GM19468 (cell line): ENCODE results near the gene SGMS1.
"Not testable (repeated sequence)": the region's sequence is repeated elsewhere in the genome, so short reads cannot be mapped to it uniquely, and the experiment has no call there.

Experiments used
- ATAC-seq: cut with Tn5 transposase; IDR thresholded peaks from one replicate; pipeline ENCODE4 v1.9.1; 2021; ENCODE audit warnings: mild to moderate bottlenecking, moderate library complexity, moderate number of reproducible peaks; ENCODE audit not compliant: unreplicated experiment; ENCODE audit errors: extremely low read depth

Gene SGMS1

DNA sequence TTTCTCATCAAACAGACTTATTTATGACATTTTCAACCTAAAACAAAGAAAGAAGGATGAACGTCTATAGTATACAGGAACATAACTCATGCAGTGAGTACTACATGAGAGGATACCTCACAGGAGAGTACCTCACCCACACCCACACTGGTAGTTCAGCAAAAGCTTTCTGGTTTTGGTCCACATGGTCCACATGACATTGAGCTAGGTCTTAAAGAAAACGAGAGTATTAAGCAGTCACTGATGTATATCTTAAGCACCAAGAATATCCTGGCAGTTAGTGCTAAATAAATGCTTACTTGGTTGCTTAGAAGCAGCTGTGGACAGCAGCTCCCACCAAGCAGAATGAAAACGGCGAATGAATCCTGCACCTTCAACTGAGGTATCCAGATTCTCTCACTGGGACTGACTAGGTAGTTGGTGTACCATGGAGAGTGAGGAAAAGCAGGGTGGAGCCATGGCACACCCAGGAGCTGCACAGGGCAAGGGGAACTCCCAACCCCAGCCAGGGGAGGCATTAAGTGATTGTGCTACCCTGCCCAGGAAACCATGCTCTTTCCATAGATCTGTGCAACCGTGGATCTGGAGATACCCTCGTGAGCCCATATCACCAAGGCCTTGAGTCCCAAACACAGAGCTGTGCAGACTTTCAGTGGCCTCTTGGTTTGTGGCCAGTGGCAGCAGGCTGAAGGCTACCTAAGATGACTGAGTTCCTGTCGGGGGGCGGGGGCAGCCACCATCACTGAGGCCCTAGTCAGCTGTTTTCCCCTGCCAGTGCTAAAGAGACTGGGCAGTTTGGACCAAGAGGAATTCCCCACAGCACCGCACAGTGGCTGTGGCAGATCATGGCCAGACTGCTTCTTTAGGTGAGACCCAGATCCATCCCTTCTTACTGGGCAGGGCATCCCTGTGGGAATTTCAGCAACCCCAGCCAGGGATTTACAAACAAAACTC, 143.4 kb downstream of the SGMS1 start:
- ATAC-seq = no peak

GRCh38 chr10:50477287-50478203, 146.2 kb downstream of the SGMS1 start:
- ATAC-seq = no peak

DNA sequence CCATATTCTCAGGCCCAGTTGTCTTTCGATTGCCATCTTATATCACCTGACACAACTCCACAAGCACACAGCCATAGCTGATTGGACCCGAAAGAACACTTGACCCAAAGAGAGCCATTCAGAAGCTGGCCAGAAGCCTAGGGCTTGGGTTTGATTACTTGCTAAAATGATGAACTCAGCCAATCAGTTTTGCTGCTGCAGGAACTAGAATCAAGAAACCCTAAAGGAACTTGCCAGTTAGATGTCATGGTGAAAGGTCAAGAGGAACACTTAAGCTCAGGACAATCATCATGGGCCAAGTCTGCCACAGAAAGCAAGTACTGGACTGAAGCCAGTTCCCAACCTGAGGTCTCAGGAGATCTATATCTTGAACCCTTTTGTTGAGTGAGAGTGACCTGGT, 150.0 kb downstream of the SGMS1 start:
- no peak for ATAC-seq

GRCh38 chr10:50472914-50473313, 150.8 kb downstream of the SGMS1 start:
- ATAC-seq = no peak

DNA sequence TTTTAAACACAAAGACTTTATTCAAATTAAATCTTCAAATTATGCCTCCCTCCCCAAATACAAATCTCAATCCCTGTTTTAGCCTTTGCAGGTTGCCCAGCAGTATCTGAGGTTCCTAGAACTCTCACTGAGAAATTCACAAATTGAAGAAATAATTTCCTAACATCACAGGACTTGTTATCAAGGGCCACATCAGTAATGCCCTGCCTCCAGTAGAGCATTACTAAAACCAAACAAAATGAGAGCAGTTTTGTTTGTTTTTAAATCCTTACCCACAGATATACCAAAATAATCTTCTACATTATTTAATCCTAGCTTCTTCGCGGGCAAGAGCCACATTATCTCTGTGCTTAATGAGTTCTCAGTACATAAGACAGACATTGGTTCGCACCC, 152.2 kb downstream of the SGMS1 start:
- ATAC-seq = no peak

GRCh38 chr10:50470798-50471582, 152.8 kb downstream of the SGMS1 start:
- no peak for ATAC-seq

GRCh38 chr10:50470345-50470744, 153.4 kb downstream of the SGMS1 start:
- no peak for ATAC-seq

GRCh38 chr10:50469778-50470193, 154.0 kb downstream of the SGMS1 start:
- no peak for ATAC-seq

GRCh38 chr10:50469288-50469687, 154.5 kb downstream of the SGMS1 start:
- ATAC-seq = no peak

- ATAC-seq = no peak
These were observed 156.5 kb downstream of the SGMS1 start for GRCh38 chr10:50467209-50467608.

DNA sequence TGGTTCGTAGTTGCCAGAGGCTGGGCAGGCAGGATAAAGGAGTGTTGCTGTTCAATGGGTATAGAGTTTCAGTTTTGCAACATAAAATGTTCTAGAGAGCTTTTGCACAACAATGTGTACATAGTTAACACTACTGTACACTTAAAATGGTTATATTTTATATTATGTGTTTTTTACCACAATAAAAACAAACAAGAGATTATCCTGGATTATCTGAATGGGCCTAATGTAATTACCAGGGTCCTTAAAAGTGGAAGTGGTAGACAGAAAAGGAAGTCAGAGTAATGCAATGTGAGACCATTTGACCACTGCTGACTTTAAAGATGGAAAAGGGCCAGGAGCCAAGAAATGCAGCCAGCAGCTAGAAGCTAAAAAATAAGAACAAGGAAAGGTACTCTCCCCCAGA, 159.7 kb downstream of the SGMS1 start:
- ATAC-seq = no peak

- no peak for ATAC-seq
These were observed 161.9 kb downstream of the SGMS1 start for GRCh38 chr10:50461834-50462233.

- ATAC-seq = no peak
These were observed 162.6 kb downstream of the SGMS1 start for GRCh38 chr10:50461123-50461522.

- ATAC-seq = no peak
These were observed 167.0 kb downstream of the SGMS1 start for GRCh38 chr10:50456719-50457118.

- no peak for ATAC-seq
These were observed 169.8 kb downstream of the SGMS1 start for GRCh38 chr10:50453940-50454339.

DNA sequence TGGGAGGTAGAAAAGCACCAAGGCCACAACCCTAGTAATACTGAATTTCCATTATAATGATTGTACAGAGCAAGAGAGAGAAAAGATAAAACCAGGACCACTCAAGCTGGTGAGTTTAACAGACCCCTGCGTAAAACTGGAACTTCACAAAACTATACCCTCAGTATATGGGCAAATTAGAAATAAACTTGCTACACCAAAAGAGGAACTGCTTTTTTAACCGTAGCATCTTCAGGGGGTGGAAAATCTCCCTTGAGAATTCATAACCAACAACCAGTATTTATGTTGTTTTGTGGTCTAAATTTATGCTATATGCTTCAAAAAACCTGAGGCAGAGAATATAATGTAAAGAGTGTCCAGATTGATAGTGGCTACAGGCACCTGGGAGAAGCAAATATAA, 171.2 kb downstream of the SGMS1 start:
- ATAC-seq = no peak

DNA sequence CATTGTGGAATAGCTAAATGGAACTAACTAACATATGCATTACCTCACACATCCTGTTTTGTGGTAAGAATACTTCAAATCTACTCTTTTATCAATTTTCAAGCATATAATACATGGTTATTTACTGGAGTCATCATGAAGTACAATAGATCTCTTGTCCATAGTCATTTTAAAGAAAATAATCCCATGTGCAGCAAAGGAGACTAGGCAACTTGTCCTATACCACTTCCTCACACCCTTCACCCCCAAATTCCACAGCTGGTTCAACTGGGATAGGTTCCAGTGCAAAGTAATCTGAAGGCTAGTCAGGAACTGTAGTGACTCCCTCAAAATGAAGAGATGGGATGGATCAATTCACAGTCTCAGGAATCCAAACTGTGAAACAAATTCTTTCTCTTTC, 176.1 kb downstream of the SGMS1 start:
- no peak for ATAC-seq

DNA sequence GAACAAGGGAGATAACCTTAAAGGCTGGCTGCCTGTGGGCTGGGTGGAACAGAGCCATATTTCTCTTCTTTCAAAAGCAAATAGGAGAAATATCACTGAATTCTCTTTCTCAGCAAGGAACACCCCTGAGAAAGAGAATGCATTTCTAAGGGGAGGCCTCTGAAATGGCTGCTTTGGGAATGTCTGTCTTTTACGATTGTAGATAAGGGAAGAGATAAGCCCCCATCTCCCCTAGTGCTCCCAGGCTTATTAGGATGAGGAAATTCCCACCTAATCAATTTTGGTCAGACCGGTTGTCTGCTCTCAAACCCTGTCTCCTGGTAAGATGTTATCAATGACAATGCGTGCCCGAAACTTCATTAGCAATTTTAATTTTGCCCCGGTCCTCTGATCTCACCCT, 178.0 kb downstream of the SGMS1 start:
- ATAC-seq = not testable (repeated sequence)

DNA sequence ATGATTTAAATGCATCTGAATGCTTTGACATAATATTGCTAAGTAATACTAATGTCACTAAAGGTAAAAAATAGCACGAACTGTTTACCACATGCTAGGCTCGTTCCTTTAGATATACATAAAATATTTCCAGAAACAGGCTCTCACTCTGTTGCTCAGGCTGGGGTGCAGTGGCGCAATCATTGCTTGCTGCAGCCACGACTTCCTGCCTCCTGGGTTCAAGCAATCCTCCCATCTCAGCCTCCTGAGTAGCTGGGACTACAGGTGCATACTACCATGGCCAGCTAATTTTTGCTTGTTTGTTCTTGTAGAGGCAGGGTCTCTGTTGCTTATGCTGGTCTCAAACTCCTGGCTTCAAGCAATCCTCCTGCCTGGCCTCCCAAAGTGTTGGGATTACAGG, 183.3 kb downstream of the SGMS1 start:
- no peak for ATAC-seq

DNA sequence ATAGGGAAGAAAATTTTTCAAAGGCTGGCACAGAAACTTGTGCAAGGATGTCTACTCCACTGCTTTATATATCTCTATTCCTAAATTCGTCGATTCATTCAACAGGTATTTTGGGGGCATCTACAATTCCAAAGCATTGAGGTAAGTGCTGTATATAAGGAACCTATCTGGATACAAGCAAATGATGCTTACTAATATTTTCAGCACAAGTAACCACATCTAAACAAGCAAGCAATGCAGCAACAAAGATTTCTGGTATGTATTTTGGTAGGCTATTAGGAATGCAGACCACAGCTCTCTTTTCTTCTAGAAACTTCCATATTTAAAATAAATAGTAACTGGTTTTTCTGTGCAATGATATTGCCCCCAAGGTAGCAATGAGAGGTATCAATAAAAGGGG, 183.9 kb downstream of the SGMS1 start:
- no peak for ATAC-seq
